A673 (cell line): ENCODE measurements around the gene RBM19.

Experiments
- EZH2 ChIP-seq: fragments of 200-600 bp; sonication (generic); IDR thresholded peaks from 2 replicates; pipeline ENCODE4 v1.6.1; 2017; ENCODE audit warnings: borderline replicate concordance, low read depth, mild to moderate bottlenecking, mixed read lengths, antibody characterized with exemption, low read length; ENCODE audit not compliant: poor library complexity, severe bottlenecking
- TF ChIP-seq, protein P1 (sequence below): fragments of 300-800, 200-600 bp; sonication (generic); conservative IDR thresholded peaks from 2 replicates; pipeline ENCODE4 v1.5.1; 2017; ENCODE audit warnings: low read depth, mild to moderate bottlenecking, antibody characterized with exemption, low read length, moderate library complexity, mixed read lengths

DNA sequence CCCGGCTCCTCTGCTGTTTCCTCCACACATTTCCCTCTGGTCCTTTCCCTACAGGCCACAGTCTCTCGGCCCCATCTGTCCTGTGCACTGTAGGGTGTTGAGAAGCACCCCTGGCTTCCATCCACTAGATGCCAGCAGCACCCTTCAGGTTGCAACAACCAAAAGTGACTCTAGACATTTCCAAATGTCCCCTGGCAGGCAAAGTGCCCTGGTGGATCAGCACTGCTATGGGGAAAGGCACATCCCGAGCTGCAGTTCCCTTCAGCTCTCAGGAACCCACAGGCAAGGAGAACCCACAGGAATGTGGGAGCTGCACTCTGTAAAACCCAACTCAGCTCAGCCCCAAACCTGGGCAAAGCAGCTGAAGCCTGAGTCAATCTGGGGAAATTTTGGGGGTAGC lies 77.0 kb downstream of the RBM19 start:
- TF ChIP-seq, protein P1, sequence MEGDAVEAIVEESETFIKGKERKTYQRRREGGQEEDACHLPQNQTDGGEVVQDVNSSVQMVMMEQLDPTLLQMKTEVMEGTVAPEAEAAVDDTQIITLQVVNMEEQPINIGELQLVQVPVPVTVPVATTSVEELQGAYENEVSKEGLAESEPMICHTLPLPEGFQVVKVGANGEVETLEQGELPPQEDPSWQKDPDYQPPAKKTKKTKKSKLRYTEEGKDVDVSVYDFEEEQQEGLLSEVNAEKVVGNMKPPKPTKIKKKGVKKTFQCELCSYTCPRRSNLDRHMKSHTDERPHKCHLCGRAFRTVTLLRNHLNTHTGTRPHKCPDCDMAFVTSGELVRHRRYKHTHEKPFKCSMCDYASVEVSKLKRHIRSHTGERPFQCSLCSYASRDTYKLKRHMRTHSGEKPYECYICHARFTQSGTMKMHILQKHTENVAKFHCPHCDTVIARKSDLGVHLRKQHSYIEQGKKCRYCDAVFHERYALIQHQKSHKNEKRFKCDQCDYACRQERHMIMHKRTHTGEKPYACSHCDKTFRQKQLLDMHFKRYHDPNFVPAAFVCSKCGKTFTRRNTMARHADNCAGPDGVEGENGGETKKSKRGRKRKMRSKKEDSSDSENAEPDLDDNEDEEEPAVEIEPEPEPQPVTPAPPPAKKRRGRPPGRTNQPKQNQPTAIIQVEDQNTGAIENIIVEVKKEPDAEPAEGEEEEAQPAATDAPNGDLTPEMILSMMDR = no peak
- TF ChIP-seq EZH2 = no peak
